Cerebellar cortex (tissue), 1 donor: ENCODE results near the gene UQCC3.
"Not testable (repeated sequence)": the region's sequence is repeated elsewhere in the genome, so short reads cannot be mapped to it uniquely, and the experiment has no call there.

Experiments used
- DNase-seq: peaks from one replicate; pipeline ENCODE4 v3.0.0-alpha.2; 2015; ENCODE audit warnings: low spot score

Gene UQCC3

DNA sequence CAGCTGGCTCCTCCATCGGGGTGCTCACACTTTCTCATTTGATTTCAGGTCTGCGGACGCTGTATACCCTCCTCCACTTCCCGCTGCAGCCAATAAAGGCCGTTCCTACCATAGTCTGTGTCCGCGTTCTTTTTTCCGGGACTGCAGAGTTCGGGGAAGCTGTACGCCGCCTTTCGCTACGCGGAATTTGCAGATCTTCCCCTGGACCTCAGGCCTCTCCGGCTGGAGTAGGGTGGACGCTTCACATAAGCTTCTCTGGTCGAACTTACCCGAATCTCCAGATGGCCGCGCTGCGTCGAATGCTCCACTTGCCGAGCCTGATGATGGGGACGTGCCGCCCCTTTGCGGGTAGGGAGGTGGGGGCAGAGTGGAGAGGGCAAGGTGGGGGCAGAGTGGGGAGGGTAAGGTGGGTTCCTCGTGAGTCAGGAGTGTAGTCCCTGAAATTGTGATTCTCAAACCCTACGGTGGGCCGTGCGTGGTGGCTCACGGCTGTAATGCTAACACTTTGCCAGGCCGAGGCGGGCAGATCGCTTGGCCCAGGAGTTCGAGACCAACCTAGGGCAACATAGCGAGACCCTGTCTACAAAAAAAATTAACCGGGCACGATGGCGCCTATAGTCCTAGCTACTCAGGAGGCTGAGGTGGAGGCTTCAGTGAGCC, 5.7 kb upstream of the UQCC3 start:
- peak; percentile 71 for DNase-seq

DNA sequence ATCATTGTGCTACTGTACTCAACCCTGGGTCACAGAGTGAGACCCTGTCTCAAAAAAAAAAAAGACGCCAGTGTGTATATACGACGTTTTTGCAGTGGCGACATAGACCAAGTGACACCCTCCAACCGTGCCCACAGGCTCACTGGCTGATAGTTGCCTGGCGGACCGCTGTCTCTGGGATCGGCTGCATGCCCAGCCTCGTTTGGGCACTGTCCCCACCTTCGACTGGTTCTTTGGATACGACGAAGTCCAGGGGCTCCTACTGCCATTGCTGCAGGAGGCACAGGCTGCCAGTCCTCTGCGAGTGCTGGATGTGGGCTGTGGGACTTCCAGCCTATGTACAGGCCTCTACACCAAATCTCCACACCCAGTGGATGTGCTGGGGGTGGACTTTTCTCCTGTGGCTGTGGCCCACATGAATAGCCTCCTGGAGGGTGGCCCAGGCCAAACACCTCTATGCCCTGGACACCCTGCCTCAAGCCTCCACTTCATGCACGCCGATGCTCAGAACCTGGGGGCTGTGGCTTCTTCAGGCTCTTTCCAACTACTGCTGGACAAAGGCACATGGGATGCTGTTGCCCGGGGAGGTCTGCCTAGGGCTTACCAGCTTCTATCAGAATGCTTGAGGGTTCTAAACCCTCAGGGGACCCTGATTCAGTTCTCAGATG, 5.1 kb upstream of the UQCC3 start:
- no peak for DNase-seq

DNA sequence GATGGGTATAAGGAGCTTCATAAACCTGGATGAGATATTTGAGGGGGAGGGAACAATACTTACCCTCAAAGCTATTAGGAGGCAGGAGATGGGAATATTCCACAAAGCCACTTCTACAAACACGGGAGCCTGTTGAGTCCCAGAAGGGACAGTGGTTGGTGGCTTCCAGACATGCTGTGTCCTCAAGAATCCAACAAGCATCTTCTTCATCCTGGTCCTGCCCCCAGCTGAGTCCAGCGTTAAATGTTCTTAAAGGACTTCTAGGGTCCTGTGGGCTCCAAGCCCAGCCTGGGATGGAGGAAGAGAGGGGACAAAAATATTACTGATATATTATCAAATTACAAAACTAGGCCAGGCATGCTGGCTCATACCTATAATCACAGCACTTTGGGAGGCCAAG, 4.0 kb upstream of the UQCC3 start:
- no peak for DNase-seq

DNA sequence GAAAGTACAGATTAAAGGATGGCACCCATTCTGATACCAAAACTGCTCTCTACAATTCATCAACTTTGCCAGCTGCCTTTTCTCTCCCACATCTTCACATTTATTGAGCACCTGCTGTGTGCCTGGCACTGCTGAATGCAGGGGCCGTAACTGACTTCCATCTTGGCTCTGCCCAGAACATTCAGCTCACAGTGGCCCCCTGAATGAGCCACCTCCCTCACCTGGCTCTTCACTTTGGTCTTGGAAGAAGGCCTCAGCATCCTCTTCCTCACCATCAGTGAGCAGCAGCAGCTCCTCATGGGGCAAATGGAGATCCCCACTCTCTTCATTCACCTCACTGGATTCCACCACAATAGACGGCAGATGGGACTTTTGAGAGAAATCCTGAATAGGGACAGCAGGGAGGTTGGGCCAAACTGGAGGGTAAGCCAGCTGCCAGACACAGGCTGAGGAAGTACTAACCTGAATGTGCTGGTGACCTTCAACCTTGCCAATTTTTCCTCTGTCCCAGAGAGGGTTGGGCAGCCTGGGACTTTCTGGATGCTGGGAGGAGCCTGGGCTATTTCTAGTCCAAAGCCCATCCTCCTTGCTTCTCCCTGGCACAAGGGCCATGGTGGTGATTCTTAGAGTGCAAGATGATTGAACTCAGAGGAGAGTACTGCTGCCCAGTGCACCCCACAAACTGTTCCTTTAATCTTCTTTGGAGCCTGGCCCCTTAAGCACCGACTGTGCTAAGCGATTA, 1.9 kb upstream of the UQCC3 start:
- no peak for DNase-seq

DNA sequence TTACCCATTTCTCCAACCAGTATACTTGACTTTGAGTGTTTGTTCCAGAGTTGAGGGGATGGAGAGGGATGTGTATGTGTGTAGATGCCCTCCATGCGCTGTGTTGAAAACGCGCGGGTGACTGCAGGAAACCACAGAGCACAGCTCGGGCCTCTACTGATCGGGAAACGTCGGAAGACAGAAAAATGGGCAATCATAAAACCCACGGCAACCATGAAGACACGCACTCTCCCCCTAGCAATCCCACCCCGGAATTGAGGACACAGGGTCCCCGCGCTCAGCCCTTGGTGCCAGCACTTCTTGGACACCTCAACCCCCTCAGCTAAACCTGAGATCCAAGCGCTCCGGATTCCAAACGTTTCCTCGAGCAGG, 251 bp upstream of the UQCC3 start:
- DNase-seq: no peak

DNA sequence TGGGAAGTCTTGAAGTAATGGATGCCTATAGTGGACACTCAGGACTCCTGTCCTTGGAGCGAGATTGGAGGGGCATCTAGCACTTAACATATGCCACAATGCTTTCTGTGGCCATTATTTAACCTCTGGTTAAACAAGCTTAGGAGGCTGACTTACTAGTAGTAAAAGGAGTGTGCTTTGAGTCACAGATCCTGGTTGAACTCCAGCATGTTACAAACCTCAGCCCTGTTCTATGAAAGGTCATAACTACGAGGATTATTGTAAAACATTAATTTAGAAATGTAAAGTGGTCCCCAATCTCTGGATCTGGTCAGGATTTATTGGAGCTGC, 1.7 kb downstream of the UQCC3 start:
- DNase-seq: no peak

DNA sequence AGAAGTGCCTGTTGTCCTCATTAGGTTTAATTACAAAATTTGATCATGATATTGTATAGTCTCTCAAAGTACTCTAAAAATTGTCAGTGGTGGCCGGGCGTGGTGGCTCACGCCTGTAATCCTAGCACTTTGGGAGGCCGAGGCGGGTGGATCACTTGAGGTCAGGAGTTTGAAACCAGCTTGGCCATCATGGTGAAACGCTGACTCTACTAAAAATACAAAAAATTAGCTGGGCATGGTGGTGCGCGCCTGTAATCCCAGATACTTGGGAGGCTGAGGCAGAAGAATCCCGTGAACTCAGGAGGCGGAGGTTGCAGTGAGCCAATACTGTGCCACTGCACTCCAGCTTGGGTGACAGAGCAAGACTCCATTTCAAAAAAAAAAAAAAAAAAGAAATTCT, 3.9 kb downstream of the UQCC3 start:
- DNase-seq: not testable (repeated sequence)

DNA sequence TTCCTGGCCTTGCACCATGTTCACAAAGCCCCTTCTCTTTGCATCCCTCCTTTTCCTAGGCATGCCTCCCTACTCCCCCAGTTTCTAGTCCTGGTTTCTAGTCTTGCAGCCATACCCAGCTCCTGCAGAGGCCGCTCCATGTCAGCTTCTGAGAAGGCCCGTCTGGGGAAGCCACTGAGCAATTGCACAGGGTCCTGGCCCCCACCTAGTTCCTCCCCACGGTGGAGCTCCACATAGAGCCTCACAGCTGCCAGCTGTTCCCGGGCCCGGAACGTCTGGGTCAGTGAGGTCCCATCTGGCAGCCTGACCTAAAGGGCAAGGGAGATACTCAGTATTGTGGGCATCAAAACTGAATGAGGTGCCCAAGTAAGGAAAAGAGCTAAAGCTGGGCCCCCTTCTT, 5.2 kb downstream of the UQCC3 start:
- DNase-seq: no peak

DNA sequence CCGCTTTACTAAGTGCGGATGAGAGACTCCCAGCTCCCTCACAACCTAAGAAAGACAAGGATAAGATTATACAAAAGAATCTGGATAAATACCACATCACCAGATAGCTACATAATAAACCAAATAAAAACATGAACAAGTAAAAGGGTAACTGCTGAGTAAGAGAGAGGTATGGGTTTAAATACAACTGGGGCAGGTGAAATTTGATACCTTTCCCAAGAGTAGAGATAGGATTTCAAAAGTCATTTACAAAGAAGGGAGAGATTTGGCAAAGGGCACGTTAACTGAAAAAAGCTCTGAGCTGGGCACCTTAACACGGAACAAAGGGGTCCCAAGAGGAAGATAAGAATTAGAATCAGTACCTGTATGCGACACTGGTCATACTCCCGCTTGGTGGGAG, 5.7 kb downstream of the UQCC3 start:
- no peak for DNase-seq

DNA sequence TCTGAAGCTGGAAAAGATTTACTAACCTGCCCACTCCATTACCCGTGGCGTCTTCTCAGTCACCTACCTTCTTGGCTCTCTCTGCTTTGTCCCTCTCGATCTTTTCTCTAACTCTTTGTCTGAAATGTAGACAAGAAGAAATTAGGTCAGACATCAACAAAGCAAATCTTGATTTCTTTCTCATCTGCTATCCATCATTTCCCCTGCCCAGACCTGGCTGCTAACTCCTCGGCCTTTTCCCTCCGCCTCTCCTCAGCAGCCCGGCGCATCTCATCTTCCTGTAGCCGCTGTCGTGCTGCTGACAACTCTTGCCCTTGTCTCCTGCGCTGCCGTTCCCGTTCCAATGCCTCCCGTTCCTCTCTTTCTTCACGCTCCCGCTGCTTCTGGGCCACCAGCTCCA, 6.2 kb downstream of the UQCC3 start:
- DNase-seq: no peak

DNA sequence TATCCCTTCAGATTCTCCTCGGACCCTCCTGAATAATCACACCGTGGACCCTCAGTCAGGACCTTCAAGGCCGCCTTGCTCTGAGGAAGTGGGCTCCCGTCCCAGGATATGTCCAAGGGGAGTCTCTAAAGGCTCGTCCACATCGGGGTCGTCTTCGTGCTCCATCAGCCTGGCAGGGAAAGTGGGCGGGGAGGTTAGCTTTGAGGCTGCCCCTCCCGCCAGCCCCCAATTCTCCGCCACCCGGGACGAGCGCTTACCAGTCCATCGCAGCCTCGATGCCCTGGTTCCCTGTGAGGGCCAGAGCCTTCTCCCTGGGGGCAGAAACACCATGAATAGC, 6.9 kb downstream of the UQCC3 start:
- no peak for DNase-seq

DNA sequence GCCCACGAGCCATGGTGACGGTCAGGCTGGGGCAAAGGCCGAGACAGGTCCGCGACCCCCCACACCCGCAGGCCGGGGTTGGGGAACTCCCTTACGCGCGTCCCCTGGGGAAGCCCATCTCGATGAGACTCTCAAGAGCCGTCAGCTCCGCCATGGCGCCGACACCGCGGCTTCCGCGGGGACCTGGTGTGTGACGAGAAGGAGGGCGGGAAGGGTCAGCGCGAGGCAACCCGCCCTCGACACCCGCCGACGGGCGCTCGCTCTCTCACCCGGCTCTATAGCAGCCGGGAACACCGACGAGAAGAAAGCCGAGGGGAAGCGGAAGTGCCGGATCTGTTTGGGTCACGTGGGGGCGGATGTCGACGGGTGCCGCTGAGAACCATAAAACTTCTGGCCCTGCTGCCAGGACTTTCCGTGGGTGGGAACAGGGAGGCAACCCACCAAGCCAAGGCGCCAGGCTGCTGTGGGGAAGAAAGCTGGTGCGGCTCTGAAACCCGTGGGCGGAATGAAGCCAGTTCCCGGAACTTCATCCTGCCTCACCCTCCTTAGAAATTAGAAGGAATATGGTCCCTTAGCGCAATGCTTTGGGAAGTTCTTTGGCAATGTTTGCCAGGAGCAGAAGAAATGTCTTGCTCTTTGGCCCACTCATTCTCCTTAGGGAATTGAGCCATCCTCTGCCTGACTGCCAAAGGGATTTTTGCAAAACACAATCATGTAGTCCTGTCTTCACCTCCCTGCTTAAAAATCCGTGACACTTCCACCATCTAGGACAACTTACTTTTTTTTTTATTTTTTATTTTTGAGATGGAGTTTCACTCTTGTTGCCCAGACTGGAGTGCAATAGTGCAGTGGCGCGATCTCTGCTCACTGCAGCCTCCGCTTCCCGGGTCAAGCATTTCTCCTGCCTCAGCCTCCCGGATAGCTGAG, 7.6 kb downstream of the UQCC3 start, which contains the start of gene UBXN1:
Gene UBXN1, minus strand, starts transcription at position 304 of the 927 bp plus-strand sequence. Its CDS starts 150 bp downstream, at position 154.
- DNase-seq: peak; percentile 90

DNA sequence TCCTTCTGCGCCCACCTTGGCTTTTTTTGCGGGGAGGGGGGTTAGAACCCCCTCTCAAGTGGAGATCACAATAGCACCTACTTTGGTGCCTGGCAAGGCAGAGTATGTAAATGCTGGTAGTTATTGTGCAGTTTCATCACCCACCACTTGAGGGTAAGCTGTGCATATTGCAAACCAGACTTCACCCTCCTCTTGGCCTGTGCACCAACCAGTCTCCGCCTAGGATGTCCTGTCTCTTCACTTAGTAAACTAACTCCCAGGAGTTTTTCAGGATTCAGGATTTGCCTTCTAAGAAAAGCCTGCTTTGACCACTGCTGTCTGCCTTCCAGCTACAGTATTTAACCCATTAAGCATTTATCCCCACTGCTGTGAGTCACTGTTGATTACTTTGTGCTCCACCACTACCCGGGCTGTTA, 9.4 kb downstream of the UQCC3 start:
- DNase-seq: peak; percentile 75

DNA sequence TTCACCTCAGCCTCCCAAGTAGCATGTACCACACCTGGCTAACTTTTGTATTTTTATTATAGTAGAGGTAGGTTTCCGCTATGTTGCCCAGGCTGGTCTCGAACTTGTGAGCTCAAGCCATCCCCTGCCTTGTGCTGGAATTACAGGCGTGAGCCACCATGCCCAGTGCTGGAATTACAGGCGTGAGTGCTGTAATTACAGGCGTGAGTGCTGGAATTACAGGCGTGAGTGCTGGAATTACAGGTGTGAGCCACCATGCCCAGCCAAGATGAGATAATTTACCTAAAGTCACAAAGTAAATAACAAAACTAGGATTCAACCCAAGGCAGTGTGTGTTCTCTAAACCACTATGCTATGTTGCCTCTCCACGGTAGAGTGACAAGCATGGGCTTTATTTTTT, 11.0 kb downstream of the UQCC3 start:
- no peak for DNase-seq

DNA sequence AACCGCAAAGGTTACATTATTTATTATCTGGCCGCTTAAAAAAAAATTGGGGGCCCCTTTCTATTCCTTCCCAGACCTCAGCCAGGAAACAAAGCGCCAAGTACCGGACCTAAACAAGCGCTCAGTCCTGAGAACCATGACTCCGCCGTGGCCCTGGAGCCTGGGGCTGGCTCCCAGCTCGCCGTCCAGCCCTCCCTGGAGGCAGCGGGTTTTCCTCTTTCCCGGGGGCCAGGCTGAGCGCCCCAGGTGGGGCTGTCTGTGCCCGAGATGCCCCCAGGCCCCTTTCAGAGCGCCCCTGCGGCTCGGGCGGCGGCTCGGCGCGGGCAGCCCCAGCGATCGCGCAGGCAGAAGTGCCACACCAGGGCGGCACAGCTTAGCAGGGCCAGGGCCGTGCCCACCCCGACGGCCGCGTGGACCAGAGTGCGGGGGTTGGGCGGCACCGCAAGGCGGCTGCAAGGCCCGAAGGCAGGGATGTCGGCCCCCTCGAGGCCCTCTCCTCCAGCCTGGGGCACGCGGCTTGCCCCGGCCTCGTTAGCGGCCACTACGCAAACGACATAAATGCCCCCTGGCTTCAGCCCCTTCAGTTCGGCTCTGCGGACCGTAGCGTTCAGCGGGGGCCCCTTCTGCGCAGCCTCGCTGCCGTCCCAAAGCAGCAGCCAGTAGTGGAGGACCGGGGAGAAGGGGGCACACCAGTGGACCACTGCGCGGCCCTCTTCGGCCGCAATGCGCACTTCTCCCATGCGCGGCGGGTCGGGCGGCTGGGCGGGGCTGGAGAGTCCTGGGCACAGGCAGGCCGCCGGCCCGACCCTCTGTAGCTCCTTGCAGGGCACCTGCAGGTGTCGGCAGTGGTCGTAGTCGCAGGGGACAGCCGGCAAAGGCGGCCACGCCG, 16.3 kb downstream of the UQCC3 start:
- DNase-seq: no peak

DNA sequence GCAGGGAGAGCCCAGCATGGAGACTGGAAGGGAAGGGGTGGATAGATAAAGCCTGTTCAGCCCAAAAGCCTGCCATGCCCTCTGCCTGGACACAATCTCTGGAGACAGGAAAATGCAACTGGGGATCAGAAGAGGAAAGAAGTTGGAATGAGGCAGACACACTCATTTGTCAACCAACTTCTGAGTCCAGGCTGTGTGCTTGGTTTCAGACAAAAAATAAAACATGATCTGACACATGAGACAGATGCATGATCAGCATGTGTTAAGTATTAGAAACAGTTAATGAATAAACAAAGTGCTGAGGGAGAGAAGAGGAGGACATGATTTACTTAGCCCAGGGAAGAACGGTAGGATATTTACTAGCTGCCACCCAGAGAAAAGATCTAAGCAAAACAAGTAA, 17.0 kb downstream of the UQCC3 start:
- no peak for DNase-seq

DNA sequence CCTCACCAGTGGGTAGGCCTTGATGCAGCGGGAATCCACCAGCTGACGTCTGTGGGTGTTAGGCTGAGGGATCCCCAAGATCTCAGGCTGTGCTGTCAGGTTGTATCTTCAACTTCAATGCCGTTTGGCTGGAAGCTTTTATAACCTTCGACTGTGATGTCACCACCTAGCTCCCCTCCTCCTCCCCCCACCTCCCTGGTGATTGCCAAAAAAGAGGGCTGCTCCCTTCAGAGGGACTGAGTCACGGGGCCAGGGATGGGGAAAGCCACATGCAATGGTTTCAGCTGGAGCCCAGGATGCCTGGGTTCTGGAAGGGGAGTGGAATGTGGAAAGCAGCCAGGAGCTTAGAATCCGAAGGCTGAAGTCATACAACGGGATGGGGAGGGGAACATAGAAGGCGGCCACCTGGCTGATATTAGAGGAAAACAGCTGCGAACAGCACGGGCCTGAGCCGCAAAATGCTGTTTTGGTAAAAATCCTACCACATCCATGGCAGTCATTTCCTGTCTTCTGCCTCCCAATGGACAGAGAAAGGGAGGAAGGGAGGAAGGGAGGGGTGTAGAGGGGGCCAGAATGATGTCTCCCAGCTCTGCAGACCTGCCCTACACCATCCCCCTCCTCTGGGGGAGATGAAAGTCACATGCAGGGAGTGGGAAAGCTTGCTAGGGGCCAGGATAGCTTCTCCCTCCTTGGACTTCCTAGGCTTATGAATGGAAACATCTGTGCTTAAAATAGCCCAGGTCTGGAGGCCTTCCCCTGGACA, 18.1 kb downstream of the UQCC3 start, which contains the start of gene LRRN4CL:
Gene LRRN4CL, minus strand, starts transcription at position 110 of the 763 bp plus-strand sequence. CDS start 1,022 bp downstream, outside the sequence.
- no peak for DNase-seq

DNA sequence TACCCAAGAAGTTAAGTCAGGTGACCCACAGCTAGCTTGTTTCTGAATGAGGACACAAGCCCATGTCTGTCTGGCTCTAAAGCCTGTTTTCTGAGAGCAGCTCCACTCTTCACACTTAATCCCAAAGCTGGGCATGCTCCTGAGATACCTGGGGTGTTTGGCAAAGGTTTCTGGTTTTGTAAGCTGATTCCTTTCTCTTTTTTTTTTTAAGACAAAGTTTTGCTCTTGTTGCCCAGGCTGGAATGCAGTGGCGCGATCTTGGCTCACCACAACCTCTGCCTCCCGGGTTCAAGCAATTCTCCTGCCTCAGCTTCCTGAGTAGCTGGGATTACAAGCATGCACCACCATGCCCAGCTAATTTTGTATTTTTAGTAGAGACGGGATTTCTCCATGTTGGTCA, 22.2 kb downstream of the UQCC3 start:
- not testable (repeated sequence) for DNase-seq

DNA sequence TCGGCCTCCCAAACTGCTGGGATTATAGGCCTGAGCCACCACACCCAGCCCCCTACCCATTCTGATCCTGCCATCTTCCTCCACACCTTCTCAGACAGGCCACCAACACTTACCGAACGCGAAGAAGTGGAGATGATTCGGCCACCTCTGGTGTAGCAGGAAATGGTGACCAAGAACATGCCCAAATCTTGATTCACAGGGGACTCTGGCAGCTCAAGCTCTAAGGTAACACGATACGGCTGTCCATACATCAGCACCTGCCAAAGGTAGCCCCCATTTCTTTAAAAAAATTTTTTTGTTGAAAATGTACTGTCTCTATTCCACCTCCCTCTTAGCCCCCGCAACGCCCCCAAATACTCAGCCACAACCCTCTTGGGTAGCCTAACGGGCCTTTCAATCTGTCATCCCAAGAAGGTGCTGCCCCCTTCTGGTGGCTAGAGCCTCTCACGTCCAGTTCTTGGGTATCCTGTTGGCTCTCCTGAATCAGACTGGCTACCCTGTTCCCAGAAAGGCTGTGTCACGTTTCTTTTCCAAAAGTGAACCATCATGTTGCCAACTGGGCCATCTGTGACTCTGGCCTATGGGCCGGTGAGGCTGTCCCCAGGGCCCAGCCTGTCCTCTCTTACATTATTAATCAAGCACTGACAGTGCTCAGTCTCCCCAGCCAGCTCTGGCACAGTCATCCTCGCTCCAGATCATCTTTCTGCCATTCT, 23.1 kb downstream of the UQCC3 start:
- DNase-seq: peak; percentile 95

DNA sequence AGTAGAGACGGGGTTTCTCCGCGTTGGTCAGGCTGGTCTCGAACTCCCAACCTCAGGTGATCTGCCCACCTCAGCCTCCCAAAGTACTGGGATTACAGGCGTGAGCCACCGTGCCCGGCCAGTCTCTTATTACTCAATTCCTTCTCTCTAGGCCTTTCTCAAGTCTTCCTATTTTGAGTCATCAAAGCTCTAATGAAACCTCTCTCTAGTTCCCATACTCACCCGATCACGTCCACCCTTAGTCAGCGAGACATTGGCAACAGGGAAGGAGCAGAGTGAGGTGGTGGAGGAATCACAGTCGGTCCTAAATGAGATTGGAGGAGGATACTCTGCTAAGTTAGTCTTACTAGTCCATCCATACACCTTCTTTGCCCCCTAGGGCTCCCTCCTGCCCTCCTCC, 30.8 kb downstream of the UQCC3 start:
- DNase-seq: no peak
